Ovary (tissue), 9 donors: Measurements from ENCODE around the gene SEMA4D. TPM values are rescaled to one million over a fixed set of nuclear protein-coding genes. Genes with fewer than 3 reads are reported as not detected.
"Not testable (repeated sequence)": the region's sequence is repeated elsewhere in the genome, so short reads cannot be mapped to it uniquely, and the experiment has no call there.

Source experiments
- DNase-seq, 5 donors: peaks; one replicate each; pipeline ENCODE4 v3.0.0-alpha.2; 2019 to 2020
- H3K27ac ChIP-seq, 2 donors: fragments of 200-600 bp; one replicate each; pipeline versions ENCODE4 v1.5.1 to v1.8.0; 2019 to 2022
- H3K27me3 ChIP-seq: fragments of 200-600 bp; one replicate; pipeline ENCODE4 v1.8.0; 2022
- H3K36me3 ChIP-seq: fragments of 200-600 bp; sonication (generic); one replicate; pipeline ENCODE4 v1.5.1; 2019
- H3K4me1 ChIP-seq: one replicate; pipeline ENCODE4 v1.8.1; 2013; ENCODE audit warnings: mild to moderate bottlenecking, moderate library complexity; ENCODE audit not compliant: insufficient read depth
- H3K4me3 ChIP-seq: fragments of 200-600 bp; sonication (generic); one replicate; pipeline ENCODE4 v1.5.1; 2017
- H3K9me3 ChIP-seq, 2 donors: fragments of 200-600 bp in 1 of 2; sonication (generic) in 1 of 2; one replicate each; pipeline versions ENCODE4 v1.5.1 to v1.8.1; 2013 to 2019; ENCODE audit warnings: mild to moderate bottlenecking in 1 of 2, moderate library complexity in 1 of 2
- EP300 ChIP-seq: sonication (generic); formaldehyde crosslinking; IDR thresholded peaks from one replicate; pipeline ENCODE4 v1.6.1; 2017; ENCODE audit warnings: antibody characterized with exemption
- POLR2A ChIP-seq: fragments of 450-650 bp; IDR thresholded peaks from one replicate; pipeline ENCODE4 v1.6.1; 2017; ENCODE audit warnings: antibody characterized with exemption, mild to moderate bottlenecking, moderate library complexity
- WGBS, 3 donors: extraction: QIAGEN DNeasy Blood & Tissue Kit in 1 of 3; methylation state at CpG; one replicate each; pipeline versions ENCODE4 v1.1.5 to v1.1.7; 2013 to 2017; 5-methylcytosine and 5-hydroxymethylcytosine counted together
- intact Hi-C, 4 donors: fragments of 100-400 bp; cut with DNase I; formaldehyde crosslinking; loops; one replicate each; pipeline versions ENCODE4 v1.11.0 to v1.15.1; 2022 to 2023
- polyA plus RNA-seq, 2 donors: library from polyadenylated mRNA; stranded (reverse); fragments of 200-250 nt in 1 of 2; fragments of 350-450 nt in 1 of 2; fragmentation: Illumina TruSeq in 1 of 2; extraction: RNeasy Lipid Tissue Mini Kit (QIAGEN cat#74804) in 1 of 2; gene quantifications; one replicate each; pipeline ENCODE4 v1.2.3, GENCODE V29; 2013 to 2014
- total RNA-seq, 7 donors: library from RNA; depleted of rRNA in 2 of 7; stranded (reverse); fragments of >200 nt in 2 of 7; fragmentation: NEBNext Ultra II Directional in 3 of 7; extraction: Animal tissue kit (Norgen Biotek cat#: 25700) in 3 of 7; gene quantifications; one replicate each; pipeline versions ENCODE4 v1.1.0 to v1.2.4, GENCODE V29; 2016 to 2023
- TF ChIP-seq, protein P1 (sequence below), 3 donors: fragments of 450-650 bp in 2 of 3; fragments of 200-600 bp in 1 of 3; IDR thresholded peaks; one replicate each; pipeline versions ENCODE4 v1.5.1 to v1.8.0; 2016 to 2022; ENCODE audit warnings: antibody characterized with exemption in 3 of 3, mild to moderate bottlenecking in 1 of 3
- donor health status: DM: no; HTN: no; CAD: no; lungs with moderate emphysema.
- donor health status: DM: no; HTN: no; CAD: no.
- donor health status: Bipolar disorder and iron deficiency.
- donor health status: DM: yes; HTN: yes; CAD: no.
- donor health status: DM: no; HTN: no; CAD: no.
- donor health status: DM: yes; HTN: yes; CAD: no.

Gene SEMA4D
- total and polyA plus RNA-seq, 9 donors, result 6.0 to 27.2 (median 16.7) TPM

DNA sequence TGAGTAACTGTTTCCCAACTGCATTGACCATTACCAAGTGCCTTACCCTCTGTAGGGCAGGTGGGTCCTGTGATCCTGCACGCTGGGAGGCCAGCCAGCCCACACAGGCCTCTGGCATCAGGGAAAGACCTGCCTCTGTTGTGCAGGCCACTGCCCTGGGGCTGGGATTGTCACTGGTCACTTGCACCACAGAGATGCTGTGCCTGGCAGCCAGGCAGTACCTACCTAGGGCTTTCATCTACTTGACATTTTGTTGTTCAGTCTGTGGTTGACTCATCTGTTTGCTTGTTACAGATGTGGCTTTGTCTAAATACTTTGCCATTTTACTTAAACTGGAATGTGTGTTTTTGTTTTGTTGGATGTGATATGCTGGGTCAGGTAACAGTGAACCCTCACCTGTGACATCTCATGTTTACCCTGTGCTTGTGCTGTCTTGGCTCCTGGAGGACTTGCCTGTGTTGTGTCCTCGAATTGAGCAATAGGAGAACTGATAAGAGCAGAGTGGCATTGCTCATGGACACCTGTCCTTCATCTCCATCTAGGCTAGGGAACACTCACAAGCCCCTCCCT, 146.8 kb downstream of the SEMA4D start:
- Histone ChIP-seq H3K4me3 (no peak overlapping the region), H3K36me3 (no peaks in the 10 kb centered on the region), H3K27ac (no peak overlapping the region), H3K9me3 (no peaks in the 10 kb centered on the region), H3K4me1 (peaks cover 6% of the 10 kb centered on the region), H3K27me3 (no peaks in the 10 kb centered on the region)
- DNase-seq, result no peak
- intact Hi-C loops, result no loop called here
- 86 to 89% (median 86%) methylated on average over 2 of the region's 2 CpGs for WGBS, 3 donors
- no peak for TF ChIP-seq POLR2A
- TF ChIP-seq EP300, result no peak
- TF ChIP-seq, protein P1, sequence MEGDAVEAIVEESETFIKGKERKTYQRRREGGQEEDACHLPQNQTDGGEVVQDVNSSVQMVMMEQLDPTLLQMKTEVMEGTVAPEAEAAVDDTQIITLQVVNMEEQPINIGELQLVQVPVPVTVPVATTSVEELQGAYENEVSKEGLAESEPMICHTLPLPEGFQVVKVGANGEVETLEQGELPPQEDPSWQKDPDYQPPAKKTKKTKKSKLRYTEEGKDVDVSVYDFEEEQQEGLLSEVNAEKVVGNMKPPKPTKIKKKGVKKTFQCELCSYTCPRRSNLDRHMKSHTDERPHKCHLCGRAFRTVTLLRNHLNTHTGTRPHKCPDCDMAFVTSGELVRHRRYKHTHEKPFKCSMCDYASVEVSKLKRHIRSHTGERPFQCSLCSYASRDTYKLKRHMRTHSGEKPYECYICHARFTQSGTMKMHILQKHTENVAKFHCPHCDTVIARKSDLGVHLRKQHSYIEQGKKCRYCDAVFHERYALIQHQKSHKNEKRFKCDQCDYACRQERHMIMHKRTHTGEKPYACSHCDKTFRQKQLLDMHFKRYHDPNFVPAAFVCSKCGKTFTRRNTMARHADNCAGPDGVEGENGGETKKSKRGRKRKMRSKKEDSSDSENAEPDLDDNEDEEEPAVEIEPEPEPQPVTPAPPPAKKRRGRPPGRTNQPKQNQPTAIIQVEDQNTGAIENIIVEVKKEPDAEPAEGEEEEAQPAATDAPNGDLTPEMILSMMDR (IDR thresholded peaks at IDR 0.05), result no peak

DNA sequence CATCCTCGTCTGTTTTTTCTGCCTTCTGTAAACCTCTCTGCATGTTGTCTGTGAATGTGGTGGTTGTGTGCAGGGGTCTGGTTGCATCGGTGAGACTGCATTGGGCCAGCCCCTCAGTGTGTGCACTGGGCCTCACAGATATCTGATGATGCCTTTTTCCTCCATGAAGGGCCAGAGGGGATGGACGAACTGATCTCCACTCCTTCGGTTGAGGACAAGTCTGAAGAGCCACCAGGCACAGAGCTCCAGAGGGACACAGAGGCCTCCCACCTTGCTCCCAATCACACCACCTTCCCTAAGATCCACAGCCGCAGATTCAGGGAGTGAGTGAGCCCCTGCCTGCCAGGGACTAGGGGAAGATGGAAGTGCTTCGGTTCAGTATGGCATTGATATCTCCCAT, 148.3 kb downstream of the SEMA4D start:
- no peaks in the 10 kb centered on the region for H3K36me3 ChIP-seq
- TF ChIP-seq POLR2A, result no peak

DNA sequence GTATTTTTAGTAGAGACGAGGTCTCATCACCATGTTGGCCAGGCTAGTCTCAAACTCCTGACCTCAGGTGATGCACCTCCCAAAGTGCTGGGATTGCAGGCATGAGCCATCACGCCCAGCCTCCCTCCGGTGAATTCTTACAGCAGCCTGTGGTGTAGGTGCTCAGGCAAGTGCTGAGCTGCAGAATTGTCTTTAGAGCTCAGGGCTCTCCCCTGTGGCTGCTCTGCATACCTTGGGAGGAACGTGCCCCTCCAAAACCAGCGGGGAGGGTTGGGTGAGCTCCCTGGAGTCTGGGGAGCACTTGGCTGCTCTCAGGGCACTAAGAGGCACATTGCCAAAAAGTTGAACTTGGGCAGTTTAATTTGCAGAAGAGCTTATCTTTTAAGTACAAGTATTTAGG, 150.3 kb downstream of the SEMA4D start:
- no peaks in the 10 kb centered on the region for H3K27me3 ChIP-seq
- DNase-seq, result no peak
- no peak overlapping the region for H3K27ac ChIP-seq
- intact Hi-C loops, result no loop called here
- 74 to 85% (median 74%) methylated on average over 5 of the region's 5 CpGs for WGBS, 3 donors
- no peak for TF ChIP-seq POLR2A
- no peak for TF ChIP-seq EP300
- TF ChIP-seq, protein P1 (IDR thresholded peaks at IDR 0.05), result no peak
- H3K4me1 ChIP-seq, result no peaks in the 10 kb centered on the region
- H3K4me3 ChIP-seq, result no peak overlapping the region
- H3K36me3 ChIP-seq, result no peaks in the 10 kb centered on the region
- no peaks in the 10 kb centered on the region for H3K9me3 ChIP-seq

More for the DNA sequence above, 148.3 kb downstream of the SEMA4D start:
- DNase-seq, result no peak
- Histone ChIP-seq H3K4me1 (peaks cover 6% of the 10 kb centered on the region), H3K4me3 (no peak overlapping the region), H3K9me3 (no peaks in the 10 kb centered on the region), H3K27ac (no peak overlapping the region), H3K27me3 (no peaks in the 10 kb centered on the region)
- WGBS, 3 donors, result 90 to 91% (median 90%) methylated on average over 6 of the region's 6 CpGs
- intact Hi-C loops, result no loop called here

DNA sequence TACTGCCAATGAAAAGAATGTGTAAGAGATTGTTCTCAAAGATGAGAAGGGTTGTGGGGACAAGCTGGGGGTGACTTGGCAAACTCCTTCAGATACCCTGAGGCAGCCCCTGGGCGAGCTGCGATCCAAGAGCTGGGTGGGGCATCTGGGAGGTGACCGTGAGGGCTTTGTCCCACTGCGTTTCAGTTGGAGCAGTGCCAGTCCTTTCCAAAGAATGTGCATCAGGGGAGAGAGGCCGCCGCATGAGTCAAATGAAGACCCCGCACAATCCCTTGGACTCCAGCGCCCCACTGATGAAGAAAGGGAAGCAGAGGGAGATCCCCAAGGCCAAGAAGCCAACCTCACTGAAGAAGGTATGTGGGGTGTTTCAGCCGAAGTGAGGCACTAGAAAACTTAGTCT, 151.2 kb downstream of the SEMA4D start:
- H3K27me3 ChIP-seq, result no peaks in the 10 kb centered on the region
- intact Hi-C loops, result no loop called here
- no peak overlapping the region for H3K27ac ChIP-seq
- no peak overlapping the region for H3K4me3 ChIP-seq
- DNase-seq, result no peak
- H3K4me1 ChIP-seq, result no peaks in the 10 kb centered on the region
- no peaks in the 10 kb centered on the region for H3K36me3 ChIP-seq
- no peak for TF ChIP-seq POLR2A
- TF ChIP-seq, protein P1 (IDR thresholded peaks at IDR 0.05), result no peak
- TF ChIP-seq EP300, result no peak
- no peaks in the 10 kb centered on the region for H3K9me3 ChIP-seq
- WGBS, 3 donors, result 91 to 94% (median 91%) methylated on average over 9 of the region's 9 CpGs

DNA sequence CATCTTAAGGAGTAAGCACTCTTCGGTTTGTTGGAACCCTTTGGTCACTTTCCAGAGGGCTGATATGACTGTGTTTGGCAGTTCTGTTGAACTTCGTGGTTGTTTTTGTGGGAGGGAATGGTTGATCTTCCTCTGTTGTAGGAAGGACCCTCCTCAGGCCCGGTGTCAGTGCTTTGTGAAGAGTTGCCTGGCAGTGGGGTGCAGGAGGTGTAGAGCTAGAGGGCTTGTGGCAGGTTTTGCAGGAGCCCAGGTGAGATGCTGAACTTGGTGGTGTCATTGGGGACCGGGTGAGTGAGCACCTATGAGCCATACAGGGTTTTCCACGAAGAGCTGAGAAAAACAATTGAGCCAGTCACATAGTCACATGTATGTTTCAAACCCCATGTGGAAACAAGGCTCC, 152.4 kb downstream of the SEMA4D start:
- H3K4me1 ChIP-seq, result no peaks in the 10 kb centered on the region
- intact Hi-C loops, result no loop called here
- H3K27ac ChIP-seq, result no peak overlapping the region
- 89 to 95% (median 91%) methylated on average over 5 of the region's 5 CpGs for WGBS, 3 donors
- no peaks in the 10 kb centered on the region for H3K27me3 ChIP-seq
- no peak for TF ChIP-seq POLR2A
- TF ChIP-seq EP300, result no peak
- TF ChIP-seq, protein P1 (IDR thresholded peaks at IDR 0.05), result no peak
- H3K36me3 ChIP-seq, result no peaks in the 10 kb centered on the region
- no peak overlapping the region for H3K4me3 ChIP-seq
- no peaks in the 10 kb centered on the region for H3K9me3 ChIP-seq
- DNase-seq, result no peak

DNA sequence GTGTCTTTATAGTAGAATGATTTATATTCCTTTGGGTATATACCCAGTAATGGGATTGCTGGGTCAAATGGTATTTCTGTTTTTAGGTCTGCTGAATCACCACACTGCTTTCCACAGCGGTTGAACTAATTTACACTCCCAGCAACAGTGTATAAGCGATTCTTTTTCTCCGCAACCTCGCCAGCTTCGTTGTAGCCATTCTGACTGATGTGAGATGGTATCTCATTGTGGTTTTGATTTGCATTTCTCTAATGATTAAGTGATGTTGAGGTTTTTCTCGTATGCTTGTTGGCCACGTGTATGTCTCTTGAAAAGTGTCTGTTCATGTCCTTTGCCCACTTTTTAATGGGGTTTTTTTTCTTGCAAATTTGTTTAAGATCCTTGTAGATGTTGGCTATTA, 154.1 kb downstream of the SEMA4D start:
- H3K4me1 ChIP-seq, H3K27ac ChIP-seq, DNase-seq, intact Hi-C loops, H3K9me3 ChIP-seq, H3K27me3 ChIP-seq, H3K36me3 ChIP-seq, H3K4me3 ChIP-seq: not testable (repeated sequence)
- 93 to 96% (median 95%) methylated on average over 7 of the region's 7 CpGs for WGBS, 3 donors
